ENCODE data around the gene EPHB6.
A peak's percentile ranks its signal among the peaks of the same experiment; 100 is the strongest.

EPHB6 gene

DNA sequence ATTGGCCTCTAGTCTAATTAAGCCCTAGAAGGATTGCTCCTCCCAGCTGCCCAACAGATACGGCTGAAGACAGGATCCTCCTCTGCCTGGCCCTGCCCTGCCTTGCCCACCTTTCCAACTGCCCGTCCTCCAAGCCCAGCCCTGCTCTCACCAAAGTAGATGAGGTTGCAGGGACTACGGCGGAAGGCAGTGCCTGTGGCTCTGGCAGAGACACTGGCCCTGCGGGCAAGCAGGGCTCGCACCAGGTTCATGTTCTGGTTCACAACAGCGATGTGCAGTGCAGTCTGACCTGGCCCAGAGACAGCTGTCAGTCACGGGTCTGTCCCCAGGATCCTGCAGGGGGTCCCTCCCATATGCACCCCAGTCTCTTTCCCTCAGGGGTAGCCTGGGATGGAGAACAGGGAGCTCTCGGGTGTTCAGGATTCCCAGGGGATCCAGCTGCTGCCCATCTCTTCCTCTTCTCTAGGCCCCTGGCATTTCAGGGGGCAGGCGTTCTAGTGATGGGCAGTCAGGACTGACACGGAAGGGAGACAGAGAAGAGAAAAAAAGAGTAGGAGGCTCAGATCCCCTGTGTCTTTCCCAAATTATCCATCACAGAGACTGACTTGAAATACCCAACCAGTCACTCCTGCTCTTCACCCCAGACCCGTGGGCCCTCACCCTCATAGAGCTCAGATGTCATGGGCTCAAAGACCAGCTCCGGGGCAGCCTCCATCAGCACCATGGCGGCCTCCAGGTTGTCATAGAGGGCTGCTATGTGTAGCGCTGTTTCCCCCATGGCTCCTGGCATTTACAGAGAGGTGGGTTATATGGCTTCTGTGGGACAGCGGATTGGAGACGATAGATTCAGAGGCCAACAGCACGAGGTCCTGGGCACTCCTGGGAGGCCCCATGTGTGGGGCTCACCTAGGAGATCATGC is 22.4 kb downstream of the EPHB6 start:
- DNase-seq = no peak

DNA sequence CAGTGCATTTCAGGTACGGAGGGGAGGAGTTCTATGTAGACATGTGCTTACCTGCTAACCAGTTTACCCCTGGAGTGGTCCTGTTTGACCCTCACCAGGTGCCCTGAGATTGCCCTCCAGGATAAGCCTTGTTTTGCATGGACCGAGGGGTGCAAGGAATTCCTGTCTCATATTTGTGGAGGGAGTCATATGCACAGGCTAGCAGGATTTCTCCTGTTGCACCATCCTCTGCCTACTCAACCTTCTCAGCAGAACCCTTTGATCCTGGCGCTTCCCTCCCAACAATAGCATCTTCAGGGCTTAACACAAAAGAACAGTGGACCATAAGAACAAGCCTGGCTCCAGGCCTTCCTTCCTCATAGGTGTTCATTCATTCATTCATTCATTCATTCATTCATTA is 23.4 kb downstream of the EPHB6 start:
- DNase-seq = no peak

GRCh38 chr7:142879060-142879459 is 24.2 kb downstream of the EPHB6 start:
- no peak for DNase-seq

GRCh38 chr7:142880876-142881505 is 26.1 kb downstream of the EPHB6 start:
- peak; percentile 49 to 52 for DNase-seq

DNA sequence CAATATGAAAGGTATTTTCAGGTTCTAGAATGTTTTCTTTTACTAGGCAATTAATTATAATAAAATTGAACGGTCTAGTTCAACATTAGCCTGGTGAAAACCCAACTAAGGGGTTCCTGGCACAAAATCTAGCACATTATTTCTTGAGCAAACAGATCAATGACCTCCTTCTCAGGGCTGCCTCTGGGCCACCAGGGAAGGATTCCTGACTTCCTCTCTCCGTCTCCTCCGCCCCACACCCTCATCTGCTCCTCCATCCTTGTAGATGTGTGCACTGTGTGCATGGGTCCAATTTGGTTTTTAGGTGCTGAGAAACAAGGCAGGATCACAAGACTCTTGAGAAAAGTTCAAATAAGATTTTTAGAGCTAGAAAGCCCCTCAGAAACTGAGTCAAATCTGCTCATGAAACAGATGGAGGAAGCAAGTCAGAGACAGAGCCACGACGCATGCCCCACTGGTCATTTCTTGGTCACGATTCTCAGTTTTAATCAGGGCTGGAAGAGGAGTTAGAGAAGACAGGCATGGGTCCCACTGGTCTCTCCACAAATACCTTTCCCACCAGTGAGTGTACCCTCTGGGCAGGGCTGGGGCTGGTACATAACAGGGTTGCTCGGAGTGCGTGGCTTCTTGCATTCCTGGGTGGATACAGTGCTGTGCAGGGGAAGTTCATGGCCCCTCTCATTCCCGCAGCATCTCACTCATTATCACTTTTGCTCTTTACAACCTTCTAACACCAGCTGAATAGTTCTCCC is 26.9 kb downstream of the EPHB6 start:
- DNase-seq = no peak

GRCh38 chr7:142882338-142882678 is 27.4 kb downstream of the EPHB6 start:
- DNase-seq = no peak

DNA sequence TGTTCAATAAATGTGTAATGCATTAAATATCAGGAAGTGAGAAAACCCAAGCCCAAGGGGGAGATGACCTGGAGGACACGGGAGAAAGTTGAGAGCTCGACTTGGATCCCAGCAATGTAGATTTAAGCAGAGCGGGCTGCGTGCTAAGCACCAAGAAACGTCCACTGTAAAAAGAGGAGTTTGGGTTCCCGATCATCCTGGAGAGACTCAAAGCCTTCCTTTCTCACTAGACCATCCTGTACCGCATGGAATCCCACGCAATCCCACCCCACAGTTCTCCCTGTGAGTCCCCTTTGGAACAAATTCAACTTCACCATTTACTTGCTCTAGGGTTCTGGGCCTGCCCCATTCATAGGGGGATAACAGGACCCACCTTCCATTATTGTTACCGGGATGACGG is 28.3 kb downstream of the EPHB6 start:
- DNase-seq = no peak

DNA sequence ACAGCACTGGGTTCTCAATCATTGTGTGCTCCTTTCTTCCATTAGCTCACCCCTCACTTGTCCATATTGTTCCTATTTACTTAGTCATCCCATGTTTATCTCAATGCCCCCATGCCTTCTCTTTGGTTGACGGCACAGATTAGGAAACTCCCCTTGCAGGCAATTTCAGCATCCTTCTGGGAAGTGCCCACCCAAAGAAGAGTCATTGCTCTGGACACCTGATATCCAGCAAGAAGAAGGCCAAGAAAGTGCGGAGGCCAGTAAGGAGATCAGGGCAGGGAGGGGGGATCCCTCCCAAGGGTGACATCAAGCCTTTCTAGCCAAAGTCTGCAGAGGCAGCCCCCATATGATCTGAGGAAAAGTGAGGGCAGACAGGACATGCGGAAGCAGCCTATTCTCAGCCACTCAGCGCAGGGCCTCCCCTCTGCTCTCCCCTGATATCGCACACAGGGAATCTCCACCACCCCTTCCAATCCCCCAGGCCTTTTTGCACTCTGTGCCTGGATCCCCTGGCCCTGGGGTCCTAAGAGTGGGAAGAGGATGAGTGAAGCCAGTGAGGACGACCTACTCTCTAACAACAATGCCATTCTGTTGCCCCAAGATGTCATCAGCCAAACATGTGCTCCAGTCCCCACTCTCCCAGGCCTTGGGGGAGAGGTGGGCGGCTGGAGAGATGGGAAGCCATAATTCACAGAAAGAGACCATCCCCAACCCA is 28.9 kb downstream of the EPHB6 start:
- no peak for DNase-seq

DNA sequence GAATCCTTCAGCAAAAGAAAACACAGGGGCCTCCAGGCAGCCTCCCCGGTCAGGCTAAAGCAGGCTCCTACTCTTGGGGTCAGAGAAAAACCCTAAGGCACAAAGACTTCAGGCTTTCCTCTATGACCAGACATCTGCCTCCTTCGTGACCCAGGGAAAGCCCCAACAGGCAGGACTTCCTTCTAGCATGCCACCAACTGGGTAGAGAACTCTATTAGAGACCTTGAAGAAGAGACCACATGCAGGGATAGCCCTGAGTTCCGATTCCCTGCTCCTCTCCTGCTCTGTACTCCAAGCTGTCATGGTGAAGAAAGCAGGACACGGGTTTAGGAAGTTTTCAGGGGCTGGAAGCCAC is 29.4 kb downstream of the EPHB6 start:
- DNase-seq = peak; percentile 14 to 64

GRCh38 chr7:142885311-142886230 is 30.7 kb downstream of the EPHB6 start, which contains the start of gene TRPV6:
Gene TRPV6, minus strand, starts transcription at chr7:142885745.
- no peak for DNase-seq

- no peak for DNase-seq
These were observed 32.0 kb downstream of the EPHB6 start for GRCh38 chr7:142886866-142887265.

DNA sequence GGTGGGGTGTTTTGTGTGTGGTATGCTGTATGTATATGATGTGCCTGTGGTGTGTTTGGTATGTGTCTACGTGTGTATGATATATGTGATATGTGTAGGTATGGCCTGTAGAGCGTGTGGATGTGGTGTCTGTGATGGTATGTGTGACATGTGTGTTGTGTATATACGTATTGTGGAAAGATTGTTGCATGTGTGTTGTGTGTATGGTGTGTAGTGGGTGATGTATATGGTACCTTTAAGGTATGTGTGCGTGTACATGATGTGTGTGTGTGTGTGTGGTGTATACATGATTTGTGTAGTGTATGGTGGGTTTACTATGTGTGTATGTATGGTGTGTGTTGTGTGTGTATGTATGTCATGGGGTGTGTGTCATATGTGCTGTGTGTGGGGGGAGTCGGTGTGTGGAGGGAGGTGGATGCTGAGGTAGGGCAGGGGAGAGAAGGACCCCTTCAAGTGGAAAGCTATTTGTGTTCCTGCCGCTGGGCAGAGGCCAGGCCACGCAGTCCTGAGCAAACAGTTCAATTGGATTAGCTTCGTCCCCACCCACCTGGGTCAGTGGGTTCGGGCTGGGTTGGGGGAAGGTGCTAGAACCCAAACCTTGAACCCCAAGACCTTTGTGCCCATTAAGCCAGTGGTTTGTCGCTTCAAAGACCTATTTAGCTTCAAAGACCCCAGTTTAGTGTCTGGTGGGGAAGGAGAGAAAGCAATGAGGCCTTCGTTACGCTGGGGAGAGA is 32.6 kb downstream of the EPHB6 start:
- DNase-seq = no peak

DNA sequence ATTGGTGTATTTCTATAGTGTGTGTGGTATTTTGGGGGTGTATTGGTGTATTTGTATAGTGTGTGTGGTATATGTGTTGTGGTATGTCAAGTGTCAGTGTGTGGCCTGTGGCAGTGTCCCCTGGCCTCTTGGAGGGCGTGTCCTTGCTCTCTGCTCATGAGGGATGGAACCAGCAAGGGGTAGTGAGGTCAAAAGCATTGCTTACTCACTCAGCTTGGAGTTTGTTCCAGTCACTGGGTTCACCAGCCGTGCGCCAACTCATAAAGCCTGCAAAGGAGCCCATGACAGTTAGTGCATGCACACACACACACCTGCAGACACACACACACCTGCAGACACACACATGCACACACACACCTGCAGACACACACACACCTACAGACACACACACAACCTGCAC is 34.9 kb downstream of the EPHB6 start:
- DNase-seq = no peak

GRCh38 chr7:142890874-142891485 is 36.1 kb downstream of the EPHB6 start:
- no peak for DNase-seq

- DNase-seq = no peak
These were observed 36.7 kb downstream of the EPHB6 start for GRCh38 chr7:142891490-142892082.

- no peak for DNase-seq
These were observed 38.1 kb downstream of the EPHB6 start for GRCh38 chr7:142892951-142893350.

- DNase-seq = peak in 1 of 2 donors; percentile 8
These were observed 39.5 kb downstream of the EPHB6 start for GRCh38 chr7:142894112-142894984.

- no peak for DNase-seq
These were observed 40.2 kb downstream of the EPHB6 start for GRCh38 chr7:142894985-142895593.

DNA sequence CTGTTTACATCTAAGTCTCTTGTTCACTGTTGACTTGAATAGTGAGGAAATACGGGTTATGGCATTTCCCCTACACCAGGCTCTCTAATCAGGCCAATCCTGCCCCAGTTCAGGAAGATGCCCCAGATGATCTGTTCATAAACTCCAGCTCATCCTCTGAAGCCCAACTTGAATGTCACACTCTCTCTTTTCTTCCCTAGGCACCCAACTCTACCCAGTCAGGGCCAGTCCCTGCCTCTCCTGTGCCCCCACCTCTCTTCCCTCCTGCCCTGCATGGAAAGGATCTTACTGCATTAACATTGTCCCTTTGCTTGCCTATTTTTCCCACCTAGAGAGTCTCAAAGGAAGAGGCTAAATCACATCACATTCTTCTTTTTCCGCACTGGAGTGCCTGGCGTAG is 41.3 kb downstream of the EPHB6 start:
- no peak for DNase-seq
